Right atrium auricular region (tissue), 2 donors: Measurements from ENCODE around the gene PPP1R1B. TPM values are rescaled to one million over a fixed set of nuclear protein-coding genes. Genes with fewer than 3 reads are reported as not detected.
A peak's percentile ranks its signal among the peaks of the same experiment; 100 is the strongest.

Experiments
- DNase-seq: peaks from one replicate; pipeline ENCODE4 v3.0.0-alpha.2; 2019; ENCODE audit warnings: low spot score
- H3K27ac ChIP-seq, 2 donors: fragments of 200-600 bp; sonication (generic); 1 replicate in 1 of 2; 2 replicates in 1 of 2; pipeline ENCODE4 v1.5.1; 2016 to 2019
- H3K27me3 ChIP-seq, 2 donors: fragments of 200-600 bp; sonication (generic); one replicate each; pipeline versions ENCODE4 v1.5.1 to v1.6.0; 2017 to 2019
- H3K36me3 ChIP-seq: fragments of 200-600 bp; sonication (generic); one replicate; pipeline ENCODE4 v1.5.1; 2016
- H3K4me1 ChIP-seq, 2 donors: fragments of 200-600 bp; sonication (generic); one replicate each; pipeline versions ENCODE4 v1.5.1 to v1.6.0; 2017 to 2019
- H3K4me3 ChIP-seq, 2 donors: fragments of 200-600 bp; sonication (generic); 1 replicate in 1 of 2; 2 replicates in 1 of 2; pipeline ENCODE4 v1.5.1; 2017 to 2019; ENCODE audit warnings: mild to moderate bottlenecking in 1 of 2, moderate library complexity in 1 of 2
- H3K9me3 ChIP-seq, 2 donors: fragments of 200-600 bp; sonication (generic); one replicate each; pipeline ENCODE4 v1.5.1; 2019
- CTCF ChIP-seq, 2 donors: fragments of 200-600 bp; sonication (generic); IDR thresholded peaks; one replicate each; pipeline ENCODE4 v1.5.1; 2019; ENCODE audit warnings: antibody characterized with exemption in 2 of 2
- total RNA-seq, 2 donors: library from RNA; depleted of rRNA; stranded (reverse); fragments of >200 nt; gene quantifications; one replicate each; pipeline ENCODE4 v1.1.0, GENCODE V29; 2016

The PPP1R1B gene
- total RNA-seq, 2 donors from 2014 or later, result 6.7 TPM; not detected in 1

- no peak overlapping the region for H3K4me3 ChIP-seq
- peaks cover 69 to 82% of the 10 kb centered on the region in 2 donors for H3K27me3 ChIP-seq
- TF ChIP-seq CTCF (IDR thresholded peaks at IDR 0.05), result no peak
- H3K4me1 ChIP-seq, result peaks cover 0 to 57% of the 10 kb centered on the region in 2 donors
- no peak for DNase-seq
- H3K36me3 ChIP-seq, result no peaks in the 10 kb centered on the region
- no peak overlapping the region for H3K27ac ChIP-seq
- H3K9me3 ChIP-seq, result no peaks in the 10 kb centered on the region
Measured at GRCh38 chr17:39602533-39603303, 24.0 kb upstream of the PPP1R1B start.

- Histone ChIP-seq H3K9me3 (no peaks in the 10 kb centered on the region), H3K4me1 (peaks cover 0 to 56% of the 10 kb centered on the region in 2 donors), H3K27me3 (peaks cover 67 to 82% of the 10 kb centered on the region in 2 donors), H3K27ac (no peak overlapping the region), H3K36me3 (no peaks in the 10 kb centered on the region), H3K4me3 (no peak overlapping the region)
- TF ChIP-seq CTCF (IDR thresholded peaks at IDR 0.05), result no peak
- DNase-seq, result no peak
Measured at GRCh38 chr17:39603304-39604016, 23.3 kb upstream of the PPP1R1B start.

- DNase-seq, result no peak
- no peaks in the 10 kb centered on the region for H3K9me3 ChIP-seq
- H3K27me3 ChIP-seq, result peaks cover 53 to 67% of the 10 kb centered on the region in 2 donors
- H3K4me3 ChIP-seq, result no peak overlapping the region
- no peaks in the 10 kb centered on the region for H3K36me3 ChIP-seq
- H3K4me1 ChIP-seq, result peaks cover 0 to 42% of the 10 kb centered on the region in 2 donors
- no peak overlapping the region for H3K27ac ChIP-seq
- no peak for TF ChIP-seq CTCF (IDR thresholded peaks at IDR 0.05)
Measured at GRCh38 chr17:39604911-39605491, 21.8 kb upstream of the PPP1R1B start.

- DNase-seq, result no peak
- Histone ChIP-seq H3K27ac (no peak overlapping the region), H3K4me1 (peaks cover 0 to 42% of the 10 kb centered on the region in 2 donors), H3K9me3 (no peaks in the 10 kb centered on the region), H3K27me3 (peaks cover 47 to 60% of the 10 kb centered on the region in 2 donors), H3K36me3 (no peaks in the 10 kb centered on the region), H3K4me3 (peak overlapping the region in 1 of 2 donors; percentile 40)
- no peak for TF ChIP-seq CTCF (IDR thresholded peaks at IDR 0.05)
Measured at GRCh38 chr17:39605492-39606433, 21.0 kb upstream of the PPP1R1B start.

- Histone ChIP-seq H3K9me3 (no peaks in the 10 kb centered on the region), H3K27me3 (peaks cover 43 to 52% of the 10 kb centered on the region in 2 donors), H3K4me3 (peak overlapping the region in 1 of 2 donors; percentile 40), H3K4me1 (peaks cover 0 to 42% of the 10 kb centered on the region in 2 donors), H3K27ac (no peak overlapping the region), H3K36me3 (no peaks in the 10 kb centered on the region)
- TF ChIP-seq CTCF (IDR thresholded peaks at IDR 0.05), result no peak
- no peak for DNase-seq
Measured at GRCh38 chr17:39606434-39607056, 20.2 kb upstream of the PPP1R1B start.
